ENCODE results near the gene RGL1.

The RGL1 gene

DNA sequence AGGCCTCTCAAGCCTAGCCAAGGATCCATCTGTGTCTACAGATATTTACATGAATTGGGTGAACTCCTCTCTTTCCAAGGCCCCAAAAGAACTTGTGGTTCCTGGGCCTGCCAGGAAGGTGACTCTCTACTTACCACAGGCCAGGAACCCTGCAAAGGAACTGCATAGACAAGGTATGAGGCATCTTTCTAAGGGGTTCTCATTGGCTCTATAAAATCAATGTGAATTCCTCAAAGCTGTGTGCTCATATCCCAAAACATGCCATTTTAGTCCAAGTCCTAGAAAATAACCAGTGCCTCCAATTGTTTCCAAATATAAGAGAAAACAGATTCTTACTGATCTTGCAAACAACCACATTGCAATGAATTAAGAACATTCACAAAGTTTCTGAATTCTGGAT, 39.9 kb upstream of the RGL1 start:
- peaks cover 18% of the 10 kb centered on the region; the same call in 1 of the 2 replicates for H3K9me3 ChIP-seq (ENCODE audit: insufficient read depth, low read length)
- no peaks in the 10 kb centered on the region for H3K4me1 ChIP-seq (ENCODE audit: insufficient read depth, insufficient read length)
- no peaks in the 10 kb centered on the region for H3K27me3 ChIP-seq (ENCODE audit: insufficient read depth, insufficient read length)
- DNase-seq (ENCODE audit: low read depth, low spot score), result no peak
- no peaks in the 10 kb centered on the region for H3K36me3 ChIP-seq (ENCODE audit: insufficient read depth, insufficient read length, low read length)
- TF ChIP-seq ZNF274 (IDR thresholded peaks at IDR 0.05; ENCODE audit: low read depth, low read length), result no peak
- no peak for TF ChIP-seq YY1 (IDR thresholded peaks at IDR 0.05; ENCODE audit: insufficient read depth, insufficient read length)
- TF ChIP-seq SUZ12 (IDR thresholded peaks at IDR 0.05; ENCODE audit: extremely low read depth, insufficient read depth, insufficient read length), result no peak
- no peak overlapping the region for H3K4me3 ChIP-seq (ENCODE audit: insufficient read length, low read depth)
- no peak overlapping the region for H3K9ac ChIP-seq (ENCODE audit: insufficient read length, low read depth)

DNA sequence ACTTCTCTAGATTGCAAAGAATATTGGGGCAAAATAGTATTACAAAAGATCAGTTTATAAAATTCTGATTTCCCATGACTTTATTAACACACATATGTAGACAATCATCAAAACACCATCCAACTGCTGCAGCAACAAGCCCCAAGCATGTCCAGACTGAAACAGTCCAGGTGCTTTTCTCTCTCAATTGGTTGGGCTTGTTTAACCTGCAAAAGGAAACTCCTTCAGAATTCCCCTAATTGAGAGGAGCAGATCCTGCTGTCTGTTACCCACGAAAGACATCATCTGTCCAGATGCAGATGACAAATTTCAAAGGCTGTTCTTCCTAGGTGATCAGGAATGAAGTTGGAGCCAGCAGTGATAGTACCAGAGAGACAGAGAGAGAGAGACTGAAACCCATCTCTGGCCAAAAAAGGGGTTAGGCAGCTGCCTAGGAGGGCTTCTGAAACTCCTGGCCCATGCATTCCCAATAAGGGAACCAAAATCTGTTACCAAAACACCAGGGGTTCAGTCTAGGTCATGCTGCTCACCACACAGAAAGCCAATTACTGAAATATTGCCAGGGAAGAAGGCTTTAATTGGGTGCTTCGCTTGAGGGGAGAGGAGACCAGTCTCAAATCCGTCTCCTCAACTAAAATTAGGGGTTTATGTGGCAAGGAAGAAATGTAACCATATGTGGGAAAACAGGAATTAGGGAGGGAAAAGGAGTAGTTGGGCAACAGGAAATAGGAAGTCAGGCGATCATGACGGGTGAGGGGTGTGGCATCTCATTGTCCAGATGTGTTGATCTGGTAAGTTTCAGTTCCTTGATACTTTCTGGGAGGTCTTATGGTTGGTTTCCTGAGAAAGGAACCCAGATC, 34.7 kb upstream of the RGL1 start:
- Histone ChIP-seq H3K27me3 (ENCODE audit: insufficient read depth, insufficient read length) (no peaks in the 10 kb centered on the region), H3K36me3 (ENCODE audit: insufficient read depth, insufficient read length, low read length) (no peaks in the 10 kb centered on the region), H3K4me3 (ENCODE audit: insufficient read length, low read depth) (no peak overlapping the region), H3K9me3 (ENCODE audit: insufficient read depth, low read length) (peaks cover 34% of the 10 kb centered on the region), H3K9ac (ENCODE audit: insufficient read length, low read depth) (no peak overlapping the region), H3K4me1 (ENCODE audit: insufficient read depth, insufficient read length) (no peaks in the 10 kb centered on the region)
- no peak for TF ChIP-seq YY1 (IDR thresholded peaks at IDR 0.05; ENCODE audit: insufficient read depth, insufficient read length)
- TF ChIP-seq ZNF274 (IDR thresholded peaks at IDR 0.05; ENCODE audit: low read depth, low read length), result no peak
- no peak for DNase-seq (ENCODE audit: low read depth, low spot score)

DNA sequence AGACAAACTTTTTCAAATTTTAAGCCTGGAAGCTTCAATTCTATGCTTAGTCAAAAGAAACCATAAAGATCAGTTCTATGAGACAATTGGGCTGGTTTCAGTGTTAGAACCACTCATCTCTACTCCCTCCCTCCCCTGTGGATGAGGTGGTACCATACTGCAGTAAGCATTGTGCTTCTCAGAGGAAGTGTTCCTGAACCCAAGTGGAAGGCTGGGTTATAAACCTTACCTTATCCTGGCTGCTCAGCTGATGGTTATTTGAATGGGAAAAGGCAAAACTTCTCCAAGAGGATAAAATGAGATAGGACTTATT, 34.1 kb upstream of the RGL1 start:
- Histone ChIP-seq H3K27me3 (ENCODE audit: insufficient read depth, insufficient read length) (no peaks in the 10 kb centered on the region), H3K9ac (ENCODE audit: insufficient read length, low read depth) (no peak overlapping the region), H3K4me1 (ENCODE audit: insufficient read depth, insufficient read length) (no peaks in the 10 kb centered on the region), H3K4me3 (ENCODE audit: insufficient read length, low read depth) (no peak overlapping the region), H3K36me3 (ENCODE audit: insufficient read depth, insufficient read length, low read length) (no peaks in the 10 kb centered on the region), H3K9me3 (ENCODE audit: insufficient read depth, low read length) (peaks cover 40% of the 10 kb centered on the region)
- TF ChIP-seq YY1 (IDR thresholded peaks at IDR 0.05; ENCODE audit: insufficient read depth, insufficient read length) (no peak), SUZ12 (IDR thresholded peaks at IDR 0.05; ENCODE audit: extremely low read depth, insufficient read depth, insufficient read length) (no peak), ZNF274 (IDR thresholded peaks at IDR 0.05; ENCODE audit: low read depth, low read length) (no peak)
- no peak for DNase-seq (ENCODE audit: low read depth, low spot score)

DNA sequence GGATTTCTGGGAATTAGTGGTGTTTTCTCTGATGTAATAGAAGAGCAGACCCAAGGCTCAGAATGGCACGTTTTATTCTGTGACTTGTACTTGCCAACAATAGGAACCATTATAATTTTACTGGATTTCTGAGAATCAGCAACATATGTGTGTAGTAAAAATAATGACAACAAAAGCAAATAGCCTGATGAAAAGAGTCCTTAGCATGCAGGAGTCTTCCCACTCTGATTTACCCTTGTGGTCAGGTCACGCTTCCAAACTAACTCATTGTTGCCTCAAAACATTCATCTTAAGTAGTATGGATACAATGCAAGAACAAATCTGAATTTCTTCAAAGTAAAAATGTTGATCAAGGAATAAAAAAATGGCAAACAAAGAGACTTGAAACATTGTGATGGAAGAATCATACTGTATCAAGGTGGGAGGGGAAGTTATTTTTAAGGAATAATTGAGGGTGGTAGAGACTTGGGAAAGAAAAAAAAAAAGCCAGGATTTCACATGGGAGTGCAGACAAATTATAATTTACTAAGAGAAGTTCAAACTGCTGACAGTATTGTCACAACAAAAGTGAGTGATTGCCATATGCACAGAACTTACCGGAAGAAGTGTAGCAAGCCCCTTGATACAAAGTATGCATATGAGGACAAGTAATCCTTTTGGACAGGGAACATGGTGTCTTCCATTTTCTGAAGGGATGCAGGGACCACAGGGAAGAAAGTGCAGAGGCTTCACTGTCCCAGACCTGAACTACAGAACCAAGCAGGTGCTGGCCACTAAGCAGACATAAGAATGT, 31.2 kb upstream of the RGL1 start:
- H3K4me3 ChIP-seq (ENCODE audit: insufficient read length, low read depth), result no peak overlapping the region
- no peak for DNase-seq (ENCODE audit: low read depth, low spot score)
- no peaks in the 10 kb centered on the region for H3K27me3 ChIP-seq (ENCODE audit: insufficient read depth, insufficient read length)
- H3K4me1 ChIP-seq (ENCODE audit: insufficient read depth, insufficient read length), result no peaks in the 10 kb centered on the region
- peaks cover 44% of the 10 kb centered on the region for H3K9me3 ChIP-seq (ENCODE audit: insufficient read depth, low read length)
- H3K36me3 ChIP-seq (ENCODE audit: insufficient read depth, insufficient read length, low read length), result no peaks in the 10 kb centered on the region
- no peak overlapping the region for H3K9ac ChIP-seq (ENCODE audit: insufficient read length, low read depth)
- TF ChIP-seq ZNF274 (IDR thresholded peaks at IDR 0.05; ENCODE audit: low read depth, low read length) (no peak), SUZ12 (IDR thresholded peaks at IDR 0.05; ENCODE audit: extremely low read depth, insufficient read depth, insufficient read length) (no peak), YY1 (IDR thresholded peaks at IDR 0.05; ENCODE audit: insufficient read depth, insufficient read length) (no peak)

DNA sequence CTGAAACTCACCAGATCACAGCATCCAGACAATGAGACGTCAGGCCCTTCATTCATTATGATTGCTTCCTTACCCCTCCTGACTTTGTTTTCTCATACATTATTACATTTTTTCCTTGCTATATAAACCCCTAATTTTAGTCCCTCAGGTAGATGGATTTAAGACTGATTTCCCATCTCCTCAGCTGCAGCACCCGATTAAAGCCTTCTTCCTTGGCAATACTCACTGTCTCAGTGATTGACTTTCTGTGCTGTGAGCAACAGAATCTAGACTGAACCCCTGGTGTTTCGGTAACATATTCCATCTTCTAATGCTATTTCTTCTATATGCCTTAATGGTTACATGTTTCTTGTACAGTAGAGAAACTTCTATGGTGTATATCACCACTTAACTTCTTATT, 30.0 kb upstream of the RGL1 start:
- TF ChIP-seq YY1 (IDR thresholded peaks at IDR 0.05; ENCODE audit: insufficient read depth, insufficient read length) (no peak), ZNF274 (IDR thresholded peaks at IDR 0.05; ENCODE audit: low read depth, low read length) (no peak), SUZ12 (IDR thresholded peaks at IDR 0.05; ENCODE audit: extremely low read depth, insufficient read depth, insufficient read length) (no peak)
- Histone ChIP-seq H3K9ac (ENCODE audit: insufficient read length, low read depth) (no peak overlapping the region), H3K9me3 (ENCODE audit: insufficient read depth, low read length) (peaks cover 39% of the 10 kb centered on the region), H3K27me3 (ENCODE audit: insufficient read depth, insufficient read length) (no peaks in the 10 kb centered on the region), H3K36me3 (ENCODE audit: insufficient read depth, insufficient read length, low read length) (no peaks in the 10 kb centered on the region), H3K4me3 (ENCODE audit: insufficient read length, low read depth) (no peak overlapping the region), H3K4me1 (ENCODE audit: insufficient read depth, insufficient read length) (no peaks in the 10 kb centered on the region)
- DNase-seq (ENCODE audit: low read depth, low spot score), result no peak

DNA sequence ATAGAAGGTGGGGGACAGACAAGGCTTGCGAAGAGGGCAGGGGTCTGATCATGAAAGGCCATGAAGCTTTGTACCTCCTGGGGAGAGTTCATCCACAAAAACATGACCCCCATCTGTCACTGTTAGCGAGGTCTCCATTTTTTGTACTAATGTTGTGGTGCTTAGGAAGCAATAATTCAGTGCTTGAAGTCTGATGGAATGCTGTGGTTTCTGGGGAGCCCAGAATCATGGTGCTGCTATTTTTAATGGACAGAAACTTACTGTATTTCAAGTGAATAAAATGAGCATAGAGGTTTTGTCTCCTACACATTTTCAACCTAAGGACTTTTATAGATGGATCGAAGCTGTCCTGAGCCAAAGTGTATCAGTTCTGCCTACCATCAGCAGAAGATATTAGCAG, 28.2 kb upstream of the RGL1 start:
- H3K4me1 ChIP-seq (ENCODE audit: insufficient read depth, insufficient read length), result no peaks in the 10 kb centered on the region
- H3K36me3 ChIP-seq (ENCODE audit: insufficient read depth, insufficient read length, low read length), result no peaks in the 10 kb centered on the region
- DNase-seq (ENCODE audit: low read depth, low spot score), result no peak
- no peaks in the 10 kb centered on the region for H3K27me3 ChIP-seq (ENCODE audit: insufficient read depth, insufficient read length)
- H3K9me3 ChIP-seq (ENCODE audit: insufficient read depth, low read length), result peaks cover 29% of the 10 kb centered on the region
- H3K9ac ChIP-seq (ENCODE audit: insufficient read length, low read depth), result no peak overlapping the region
- H3K4me3 ChIP-seq (ENCODE audit: insufficient read length, low read depth), result no peak overlapping the region
- TF ChIP-seq YY1 (IDR thresholded peaks at IDR 0.05; ENCODE audit: insufficient read depth, insufficient read length), result no peak
- no peak for TF ChIP-seq ZNF274 (IDR thresholded peaks at IDR 0.05; ENCODE audit: low read depth, low read length)
- no peak for TF ChIP-seq SUZ12 (IDR thresholded peaks at IDR 0.05; ENCODE audit: extremely low read depth, insufficient read depth, insufficient read length)

DNA sequence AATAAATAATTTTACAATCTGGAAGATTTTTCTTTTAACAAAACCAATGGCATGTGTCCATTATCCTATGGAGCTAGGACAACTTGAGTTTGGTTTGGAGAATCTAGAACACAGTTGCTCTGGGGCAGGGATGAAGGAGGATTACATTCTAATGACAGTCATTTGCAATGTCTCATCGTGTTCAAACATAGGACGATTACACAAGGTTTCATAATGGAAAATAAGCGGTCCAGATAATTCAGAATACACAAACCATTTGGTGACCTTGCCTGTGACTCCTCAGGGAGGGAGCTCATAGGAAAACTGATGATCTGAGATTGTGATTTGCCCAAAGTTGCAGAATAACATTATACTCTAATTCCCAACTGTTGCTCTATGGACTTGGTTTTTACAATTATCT, 27.6 kb upstream of the RGL1 start:
- H3K36me3 ChIP-seq (ENCODE audit: insufficient read depth, insufficient read length, low read length), result no peaks in the 10 kb centered on the region
- no peaks in the 10 kb centered on the region for H3K27me3 ChIP-seq (ENCODE audit: insufficient read depth, insufficient read length)
- no peak for DNase-seq (ENCODE audit: low read depth, low spot score)
- TF ChIP-seq SUZ12 (IDR thresholded peaks at IDR 0.05; ENCODE audit: extremely low read depth, insufficient read depth, insufficient read length) (no peak), YY1 (IDR thresholded peaks at IDR 0.05; ENCODE audit: insufficient read depth, insufficient read length) (no peak), ZNF274 (IDR thresholded peaks at IDR 0.05; ENCODE audit: low read depth, low read length) (no peak)
- H3K9ac ChIP-seq (ENCODE audit: insufficient read length, low read depth), result no peak overlapping the region
- peaks cover 29% of the 10 kb centered on the region for H3K9me3 ChIP-seq (ENCODE audit: insufficient read depth, low read length)
- no peaks in the 10 kb centered on the region for H3K4me1 ChIP-seq (ENCODE audit: insufficient read depth, insufficient read length)
- no peak overlapping the region for H3K4me3 ChIP-seq (ENCODE audit: insufficient read length, low read depth)
